ENCODE data around the gene COL28A1. TPM values are rescaled to one million over a fixed set of nuclear protein-coding genes. Genes with fewer than 3 reads are reported as not detected.

Gene COL28A1
- total RNA-seq, 2 experiments from 2014 or later = not detected

- DNase-seq (peak; percentile 62), ATAC-seq (peak; percentile 85)
- Mint-ChIP-seq H3K4me3 (peak overlapping the region; percentile 68), H3K36me3 (ENCODE audit: low read depth) (no peaks in the 10 kb centered on the region), H3K27me3 (no peaks in the 10 kb centered on the region), H3K4me1 (ENCODE audit: low read depth) (peaks cover 10% of the 10 kb centered on the region), H3K9me3 (no peaks in the 10 kb centered on the region), H3K27ac (peak overlapping the region; percentile 55)
- intact Hi-C loops (cut with micrococcal nuclease) = loop anchor here (10.0 kb wide), 2 partner anchors 110 to 790 kb away; partner anchors contain the start of gene COL28A1
- POLR2A ChIA-PET = interaction anchor here (1.3 kb wide), 1 partner anchor 8 kb away, joined by 3 read pairs; no protein-coding TSS in a partner anchor
- CTCF ChIA-PET = interaction anchor here (0.6 to 4.0 kb wide), 10 partner anchors 12 to 331 kb away, joined by 3 to 16 read pairs (median 4); no protein-coding TSS in a partner anchor
- TF ChIP-seq, protein P1, sequence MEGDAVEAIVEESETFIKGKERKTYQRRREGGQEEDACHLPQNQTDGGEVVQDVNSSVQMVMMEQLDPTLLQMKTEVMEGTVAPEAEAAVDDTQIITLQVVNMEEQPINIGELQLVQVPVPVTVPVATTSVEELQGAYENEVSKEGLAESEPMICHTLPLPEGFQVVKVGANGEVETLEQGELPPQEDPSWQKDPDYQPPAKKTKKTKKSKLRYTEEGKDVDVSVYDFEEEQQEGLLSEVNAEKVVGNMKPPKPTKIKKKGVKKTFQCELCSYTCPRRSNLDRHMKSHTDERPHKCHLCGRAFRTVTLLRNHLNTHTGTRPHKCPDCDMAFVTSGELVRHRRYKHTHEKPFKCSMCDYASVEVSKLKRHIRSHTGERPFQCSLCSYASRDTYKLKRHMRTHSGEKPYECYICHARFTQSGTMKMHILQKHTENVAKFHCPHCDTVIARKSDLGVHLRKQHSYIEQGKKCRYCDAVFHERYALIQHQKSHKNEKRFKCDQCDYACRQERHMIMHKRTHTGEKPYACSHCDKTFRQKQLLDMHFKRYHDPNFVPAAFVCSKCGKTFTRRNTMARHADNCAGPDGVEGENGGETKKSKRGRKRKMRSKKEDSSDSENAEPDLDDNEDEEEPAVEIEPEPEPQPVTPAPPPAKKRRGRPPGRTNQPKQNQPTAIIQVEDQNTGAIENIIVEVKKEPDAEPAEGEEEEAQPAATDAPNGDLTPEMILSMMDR (IDR thresholded peaks at IDR 0.05) = peak; percentile 50
Observed at GRCh38 chr7:7424151-7424873, 111.4 kb downstream of the COL28A1 start.

GRCh38 chr7:7422641-7423040, 113.0 kb downstream of the COL28A1 start:
- TF ChIP-seq, protein P1 (IDR thresholded peaks at IDR 0.05) = no peak
- Mint-ChIP-seq H3K36me3 (ENCODE audit: low read depth) (no peaks in the 10 kb centered on the region), H3K4me3 (no peak overlapping the region), H3K27me3 (no peaks in the 10 kb centered on the region), H3K27ac (no peak overlapping the region), H3K9me3 (no peaks in the 10 kb centered on the region), H3K4me1 (ENCODE audit: low read depth) (peaks cover 10% of the 10 kb centered on the region)
- intact Hi-C loops (cut with micrococcal nuclease) = loop anchor here (10.0 kb wide), 2 partner anchors 112 to 792 kb away; partner anchors contain the start of gene COL28A1
- DNase-seq (no peak), ATAC-seq (no peak)
- POLR2A ChIA-PET = interaction anchor here (0.7 kb wide), 1 partner anchor 243 kb away, joined by 4 read pairs; no protein-coding TSS in a partner anchor
- CTCF ChIA-PET = interaction anchor here (0.9 to 4.0 kb wide), 5 partner anchors 16 to 319 kb away, joined by 3 to 16 read pairs (median 3); no protein-coding TSS in a partner anchor

DNA sequence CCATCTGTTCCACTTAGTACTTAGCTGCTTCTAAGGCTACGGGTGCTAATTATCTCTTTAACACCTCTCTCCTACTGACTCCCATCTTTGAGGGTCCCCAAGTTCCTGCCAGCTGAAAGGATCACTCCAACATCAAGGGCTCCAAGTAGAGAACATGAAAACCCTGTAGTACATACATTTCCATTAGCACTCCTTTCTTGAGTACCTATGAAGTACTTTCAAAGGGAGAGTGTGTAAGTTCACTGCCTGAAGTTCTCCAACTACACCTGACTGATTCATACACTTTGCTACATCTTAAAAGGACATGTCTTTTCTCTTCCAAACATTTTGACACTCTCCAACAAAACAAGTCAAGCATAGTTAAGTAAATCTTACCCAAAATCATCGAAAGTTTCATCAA, 113.8 kb downstream of the COL28A1 start:
- Mint-ChIP-seq H3K4me3 (no peak overlapping the region), H3K27me3 (no peaks in the 10 kb centered on the region), H3K27ac (no peak overlapping the region), H3K36me3 (ENCODE audit: low read depth) (no peaks in the 10 kb centered on the region), H3K9me3 (no peaks in the 10 kb centered on the region), H3K4me1 (ENCODE audit: low read depth) (peaks cover 8% of the 10 kb centered on the region)
- intact Hi-C loops (cut with micrococcal nuclease) = loop anchor here (10.0 kb wide), 2 partner anchors 113 to 793 kb away; partner anchors contain the start of gene COL28A1
- ChIA-PET POLR2A (no interaction called here), CTCF (no interaction called here)
- TF ChIP-seq, protein P1 (IDR thresholded peaks at IDR 0.05) = no peak
- ATAC-seq (no peak), DNase-seq (no peak)

DNA sequence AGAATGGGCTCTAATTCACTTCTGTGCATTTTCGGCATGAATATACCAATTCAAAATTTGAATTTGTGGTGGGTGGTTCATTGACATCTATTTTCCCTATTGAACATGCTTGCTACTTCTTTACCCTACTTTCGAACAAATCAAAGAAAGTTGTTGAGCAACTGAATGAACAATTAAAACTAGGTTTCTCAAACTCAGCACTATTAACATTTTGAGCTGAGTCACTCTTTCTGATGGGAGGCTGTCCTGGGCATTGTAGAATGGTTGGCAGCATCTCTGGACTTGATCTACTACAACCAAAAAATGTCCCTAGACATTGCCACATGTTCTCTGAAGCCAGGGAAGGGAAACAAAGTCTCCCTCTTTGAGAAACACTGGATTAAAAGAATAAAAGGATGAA, 116.7 kb downstream of the COL28A1 start:
- intact Hi-C loops (cut with micrococcal nuclease) = no loop called here
- ATAC-seq = no peak

More for the DNA sequence above, 116.7 kb downstream of the COL28A1 start:
- Mint-ChIP-seq H3K4me1 (ENCODE audit: low read depth) (peaks cover 6% of the 10 kb centered on the region), H3K36me3 (ENCODE audit: low read depth) (no peaks in the 10 kb centered on the region), H3K9me3 (no peaks in the 10 kb centered on the region), H3K4me3 (no peak overlapping the region), H3K27me3 (no peaks in the 10 kb centered on the region), H3K27ac (no peak overlapping the region)
- TF ChIP-seq, protein P1 (IDR thresholded peaks at IDR 0.05) = no peak
- POLR2A ChIA-PET = no interaction called here
- no peak for DNase-seq
- CTCF ChIA-PET = no interaction called here

All from activated CD8-positive, alpha-beta T cell treated with anti-CD3 and anti-CD28 coated beads for 36 hours (primary cell).